HG03558 (cell line): ENCODE data around the gene FXYD5.
"Not testable (repeated sequence)": the region's sequence is repeated elsewhere in the genome, so short reads cannot be mapped to it uniquely, and the experiment has no call there.

Experiments used
- ATAC-seq: cut with Tn5 transposase; IDR thresholded peaks from one replicate; pipeline ENCODE4 v1.9.1; 2021; ENCODE audit warnings: moderate number of reproducible peaks; ENCODE audit not compliant: unreplicated experiment; ENCODE audit errors: extremely low read depth

FXYD5 gene

GRCh38 chr19:35171730-35172129, 17.2 kb downstream of the FXYD5 start:
- no peak for ATAC-seq

GRCh38 chr19:35174226-35174625, 19.7 kb downstream of the FXYD5 start:
- ATAC-seq = no peak

- ATAC-seq = no peak
Observed at GRCh38 chr19:35176181-35176570, 21.6 kb downstream of the FXYD5 start.

- ATAC-seq = no peak
Observed at GRCh38 chr19:35177377-35178274, 23.1 kb downstream of the FXYD5 start.

GRCh38 chr19:35178701-35179100, 24.2 kb downstream of the FXYD5 start:
- no peak for ATAC-seq

GRCh38 chr19:35179830-35180229, 25.3 kb downstream of the FXYD5 start:
- no peak for ATAC-seq

- no peak for ATAC-seq
Observed at GRCh38 chr19:35181387-35181786, 26.9 kb downstream of the FXYD5 start.

- ATAC-seq = no peak
Observed at GRCh38 chr19:35184267-35184666, 29.7 kb downstream of the FXYD5 start.

- no peak for ATAC-seq
Observed at GRCh38 chr19:35184884-35185283, 30.3 kb downstream of the FXYD5 start.

GRCh38 chr19:35194012-35194984, 39.8 kb downstream of the FXYD5 start:
- no peak for ATAC-seq

GRCh38 chr19:35195830-35196229, 41.3 kb downstream of the FXYD5 start:
- no peak for ATAC-seq

GRCh38 chr19:35196861-35197260, 42.3 kb downstream of the FXYD5 start:
- not testable (repeated sequence) for ATAC-seq

- no peak for ATAC-seq
Observed at GRCh38 chr19:35199481-35199880, 44.9 kb downstream of the FXYD5 start.

- no peak for ATAC-seq
Observed at GRCh38 chr19:35202722-35203688, 48.5 kb downstream of the FXYD5 start.

GRCh38 chr19:35204799-35205732, 50.5 kb downstream of the FXYD5 start:
- ATAC-seq = peak; percentile 44

GRCh38 chr19:35205733-35206323, 51.3 kb downstream of the FXYD5 start:
- ATAC-seq = no peak

GRCh38 chr19:35206379-35206778, 51.8 kb downstream of the FXYD5 start:
- no peak for ATAC-seq

GRCh38 chr19:35206855-35207254, 52.3 kb downstream of the FXYD5 start:
- no peak for ATAC-seq
